Eye (tissue), 1 donor: Measurements from ENCODE around the gene NSMCE1.

ENCODE experiments used
- DNase-seq: peaks from one replicate; pipeline ENCODE4 v3.0.0-alpha.2; 2015

Gene NSMCE1

GRCh38 chr16:27189335-27189972, 79.1 kb downstream of the NSMCE1 start:
- no peak for DNase-seq

GRCh38 chr16:27188633-27189032, 79.9 kb downstream of the NSMCE1 start:
- no peak for DNase-seq

GRCh38 chr16:27185776-27186130, 82.8 kb downstream of the NSMCE1 start:
- DNase-seq, result no peak

DNA sequence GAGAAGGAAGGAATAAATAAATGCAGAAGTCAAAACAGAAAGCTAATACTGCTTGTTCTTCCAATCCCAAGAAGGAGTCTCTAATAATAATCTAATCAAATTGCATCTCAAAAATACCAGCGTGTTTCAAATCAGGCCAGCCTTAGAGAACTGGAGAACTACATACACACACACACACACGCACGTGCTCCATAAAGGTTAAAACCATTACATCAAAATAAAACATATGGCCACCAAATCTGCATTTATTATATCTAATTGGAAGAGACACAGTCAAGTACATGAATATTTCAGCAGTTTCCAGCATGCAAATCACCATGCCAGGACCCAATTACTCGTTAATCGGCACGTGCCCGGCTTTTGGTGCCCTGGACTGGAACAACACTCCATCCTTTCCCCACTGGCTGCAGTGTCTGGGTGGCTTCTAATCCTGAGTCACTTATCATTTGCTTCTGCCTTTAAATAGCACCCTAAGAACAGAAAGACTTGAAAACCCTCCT, 85.6 kb downstream of the NSMCE1 start:
- no peak for DNase-seq

DNA sequence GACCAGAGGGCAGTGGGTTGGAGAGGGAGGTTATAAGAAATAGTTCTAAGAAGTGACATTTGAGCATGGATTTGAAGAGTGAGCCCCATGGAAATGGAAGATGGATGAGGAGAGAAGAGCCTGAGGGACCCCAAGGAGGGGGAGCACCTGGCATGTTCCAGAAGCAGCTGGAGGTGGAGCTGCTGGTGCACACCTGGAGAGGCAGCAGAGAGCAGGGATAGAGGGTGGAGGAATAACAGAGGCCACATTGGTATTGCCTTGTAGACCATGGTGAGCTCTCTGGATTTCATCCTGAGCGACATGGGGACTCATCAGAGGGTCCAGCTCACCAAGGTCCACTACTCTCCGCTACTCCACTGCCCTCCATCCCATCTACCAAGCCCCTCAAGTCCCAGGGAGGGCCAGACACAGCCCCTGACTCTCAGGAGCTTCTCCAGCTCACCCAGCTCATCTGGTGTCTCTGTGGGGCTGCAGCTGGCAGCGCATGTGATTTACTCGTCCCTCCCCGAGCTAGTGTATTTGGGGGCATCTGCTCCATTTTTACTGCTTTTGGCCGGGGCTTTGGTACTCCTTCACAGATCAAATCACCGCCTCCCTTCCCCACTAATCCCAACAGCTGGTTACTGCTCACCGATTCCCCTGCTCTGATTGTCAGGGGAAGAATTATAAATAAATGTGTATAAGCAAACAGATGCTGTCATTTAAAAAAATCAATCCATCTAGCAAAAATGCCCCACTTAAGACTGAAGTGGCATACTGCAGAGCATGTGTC, 87.4 kb downstream of the NSMCE1 start:
- no peak for DNase-seq

DNA sequence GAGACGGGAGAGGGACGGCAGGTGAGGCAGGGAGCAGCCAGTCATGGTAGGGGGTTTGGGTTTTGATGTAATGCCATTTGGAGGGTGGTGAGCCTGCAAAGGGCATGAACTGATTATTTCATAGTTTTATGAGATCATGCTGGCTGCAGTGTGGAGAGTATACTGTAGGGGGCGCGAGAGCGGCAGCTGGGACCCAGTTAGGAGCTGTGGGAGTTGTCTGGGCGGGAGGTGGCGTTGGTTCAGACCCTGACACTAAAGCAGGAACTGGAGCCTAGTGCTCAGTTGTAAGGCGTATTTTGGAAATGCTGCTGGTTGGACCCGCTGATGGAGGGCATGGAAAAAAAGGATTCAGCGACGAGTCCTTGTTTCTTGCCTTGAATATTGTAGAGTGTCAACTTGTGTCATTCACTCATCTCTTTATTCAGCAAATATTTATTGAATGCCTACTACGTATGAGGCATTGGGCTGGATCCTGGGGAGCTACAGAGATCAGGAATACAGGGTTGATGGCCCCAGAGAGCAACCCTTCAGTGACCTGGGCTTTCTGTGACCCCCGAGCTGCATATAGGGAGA, 89.0 kb downstream of the NSMCE1 start:
- DNase-seq, result peak; percentile 86

DNA sequence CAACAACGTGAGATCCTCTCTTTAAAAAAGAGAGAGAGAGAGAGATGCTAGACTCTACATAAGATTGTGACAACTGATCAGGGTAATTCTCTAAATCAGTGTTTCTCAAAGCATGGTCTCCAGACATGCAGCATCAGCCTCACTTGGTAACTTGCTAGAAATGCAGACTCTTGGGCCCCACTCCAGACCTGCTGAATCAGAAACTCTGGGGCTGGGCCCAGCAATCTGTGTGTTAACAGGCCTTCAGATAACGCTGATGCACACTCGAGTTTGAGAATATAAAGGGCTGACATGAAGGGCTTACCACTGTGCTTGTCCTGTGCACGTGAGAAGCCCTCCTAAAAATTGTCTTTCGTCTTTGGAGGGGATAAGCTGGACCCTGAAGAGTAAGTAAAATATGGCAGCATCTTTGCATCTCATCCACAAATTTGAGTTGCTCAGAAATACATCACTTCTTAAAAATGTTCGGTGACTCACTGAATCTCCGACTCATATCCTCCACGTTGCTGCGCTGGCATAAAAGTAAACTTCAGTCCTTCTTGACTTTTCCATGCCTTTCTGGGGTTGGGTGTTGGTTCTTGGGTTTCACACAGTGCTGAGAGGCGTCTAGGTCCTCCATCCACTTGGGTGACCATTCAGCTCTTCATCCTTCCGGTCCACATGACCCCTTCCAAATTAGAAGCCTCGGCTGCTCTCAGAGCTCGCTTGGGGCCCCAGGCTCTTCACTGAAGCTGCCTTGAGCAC, 91.4 kb downstream of the NSMCE1 start:
- DNase-seq, result no peak

DNA sequence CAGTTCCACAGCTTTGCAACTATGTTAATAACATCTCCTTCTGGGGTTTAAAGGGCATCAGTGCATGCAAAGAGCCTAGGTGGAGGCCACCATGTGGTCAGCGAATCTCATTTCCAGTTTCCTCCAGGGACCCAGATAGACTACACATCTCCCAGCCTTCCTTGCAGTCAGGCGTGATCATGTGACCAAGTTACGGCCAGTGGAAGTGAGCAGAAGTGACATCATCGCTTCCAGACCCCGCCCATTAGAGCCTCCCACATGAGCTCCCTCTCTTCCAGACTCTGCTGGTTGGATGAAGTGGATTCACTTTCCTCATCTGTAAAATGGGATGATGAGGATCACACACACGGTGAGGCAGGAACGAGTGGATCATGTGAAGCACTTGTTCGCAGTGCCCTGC, 92.7 kb downstream of the NSMCE1 start:
- DNase-seq, result no peak
